ENCODE data around the gene IFNLR1. TPM values are rescaled to one million over a fixed set of nuclear protein-coding genes. Genes with fewer than 3 reads are reported as not detected.

IFNLR1 gene
- total and polyA plus RNA-seq, 2 donors (not counting 3 experiments of a cell fraction or from before 2014, with no cell fraction given): 0.01 TPM; not detected in 1

DNA sequence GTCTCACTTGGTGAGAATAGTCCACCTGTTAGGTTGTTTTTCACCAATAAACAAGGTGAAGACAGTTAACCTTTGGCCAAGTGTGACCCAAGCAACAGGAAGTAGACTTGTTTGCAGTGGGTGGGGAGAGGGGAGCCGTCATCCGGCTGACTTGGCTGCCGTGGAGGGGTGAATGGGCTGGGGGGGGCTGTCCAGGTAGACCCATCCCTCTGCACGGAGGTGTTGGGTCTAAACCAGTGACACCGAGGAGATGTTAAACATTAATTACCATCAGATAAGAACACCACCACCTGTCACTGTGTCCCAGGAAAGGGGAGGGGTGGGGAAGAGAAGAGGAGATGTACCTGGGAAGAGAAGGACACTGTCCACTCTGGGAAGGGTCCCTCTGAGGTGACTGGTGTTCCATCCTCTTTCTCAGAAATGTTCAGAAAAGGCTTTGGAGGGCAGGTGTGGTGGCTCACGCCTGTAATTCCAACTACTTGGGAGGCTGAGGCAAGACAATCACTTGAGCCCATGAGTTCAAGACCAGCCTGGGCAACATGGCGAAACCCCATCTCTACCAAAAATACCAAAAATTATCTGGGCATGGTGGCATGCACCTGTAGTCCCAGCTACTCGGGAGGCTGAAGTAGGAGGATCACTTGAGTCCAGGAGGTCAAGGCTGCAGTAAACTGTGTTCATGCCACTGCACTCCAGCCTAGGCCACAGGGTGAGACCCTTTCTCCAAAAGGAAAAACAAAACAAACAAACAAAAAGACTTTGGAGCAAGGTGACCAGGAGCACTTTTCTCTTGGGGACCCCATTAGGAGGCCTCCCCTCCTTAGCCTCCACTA, 68.5 kb downstream of the IFNLR1 start:
- Histone ChIP-seq H3K4me3 (replicated peaks in 1 of 3; ENCODE audit: insufficient read depth in 1 of 3, low read depth in 1 of 3, low read length in 3 of 3) (no peak overlapping the region), H3K9me3 (replicated peaks; ENCODE audit: control insufficient read depth, insufficient read depth, low read length) (no peaks in the 10 kb centered on the region), H3K79me2 (ENCODE audit: control insufficient read depth, insufficient read depth, low read length) (no peaks in the 10 kb centered on the region), H3K27me3 (ENCODE audit: control insufficient read depth in 2 of 2, insufficient read depth in 2 of 2, low read length in 2 of 2) (peaks cover 0 to 2% of the 10 kb centered on the region in 2 experiments), H3K27ac (ENCODE audit: insufficient read depth, low read depth, low read length) (no peak overlapping the region), H4K20me1 (replicated peaks; ENCODE audit: control insufficient read depth, extremely low read depth, insufficient read depth, low read length) (no peaks in the 10 kb centered on the region), H3K36me3 (ENCODE audit: control insufficient read depth in 2 of 2, extremely low read depth in 1 of 2, insufficient read depth in 2 of 2, low read length in 2 of 2) (no peaks in the 10 kb centered on the region), H2AFZ (ENCODE audit: low read depth, low read length) (no peak overlapping the region), H3K9ac (replicated peaks; ENCODE audit: extremely low read depth, insufficient read depth, low read length) (no peak overlapping the region), H3K4me1 (ENCODE audit: control insufficient read depth, extremely low read depth, insufficient read depth, low read length) (no peaks in the 10 kb centered on the region), H3K9me1 (replicated peaks; ENCODE audit: control insufficient read depth, extremely low read depth, insufficient read depth, low read length) (no peaks in the 10 kb centered on the region), H3K4me2 (ENCODE audit: insufficient read depth, low read length) (no peak overlapping the region)
- no peak for DNase-seq (ENCODE audit: low read depth, low spot score)
- FAIRE-seq: no peak
- ChIA-PET POLR2A (no interaction called here), CTCF (interaction anchor here (3.5 kb wide), 1 partner anchor 48 kb away, joined by 13 read pairs; no protein-coding TSS in a partner anchor)
- TF ChIP-seq FOS (IDR thresholded peaks at IDR 0.05; ENCODE audit: borderline replicate concordance, insufficient read depth, low read length): no peak
- TF ChIP-seq GATA2 (IDR thresholded peaks at IDR 0.05; ENCODE audit: insufficient read depth, insufficient read length, low read depth, low read length): no peak
- TF ChIP-seq, protein P1, sequence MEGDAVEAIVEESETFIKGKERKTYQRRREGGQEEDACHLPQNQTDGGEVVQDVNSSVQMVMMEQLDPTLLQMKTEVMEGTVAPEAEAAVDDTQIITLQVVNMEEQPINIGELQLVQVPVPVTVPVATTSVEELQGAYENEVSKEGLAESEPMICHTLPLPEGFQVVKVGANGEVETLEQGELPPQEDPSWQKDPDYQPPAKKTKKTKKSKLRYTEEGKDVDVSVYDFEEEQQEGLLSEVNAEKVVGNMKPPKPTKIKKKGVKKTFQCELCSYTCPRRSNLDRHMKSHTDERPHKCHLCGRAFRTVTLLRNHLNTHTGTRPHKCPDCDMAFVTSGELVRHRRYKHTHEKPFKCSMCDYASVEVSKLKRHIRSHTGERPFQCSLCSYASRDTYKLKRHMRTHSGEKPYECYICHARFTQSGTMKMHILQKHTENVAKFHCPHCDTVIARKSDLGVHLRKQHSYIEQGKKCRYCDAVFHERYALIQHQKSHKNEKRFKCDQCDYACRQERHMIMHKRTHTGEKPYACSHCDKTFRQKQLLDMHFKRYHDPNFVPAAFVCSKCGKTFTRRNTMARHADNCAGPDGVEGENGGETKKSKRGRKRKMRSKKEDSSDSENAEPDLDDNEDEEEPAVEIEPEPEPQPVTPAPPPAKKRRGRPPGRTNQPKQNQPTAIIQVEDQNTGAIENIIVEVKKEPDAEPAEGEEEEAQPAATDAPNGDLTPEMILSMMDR (IDR thresholded peaks at IDR 0.05; ENCODE audit: extremely low read depth in 1 of 2, insufficient read depth in 1 of 2, low read depth in 1 of 2, low read length in 2 of 2): no peak
- TF ChIP-seq, protein P2, sequence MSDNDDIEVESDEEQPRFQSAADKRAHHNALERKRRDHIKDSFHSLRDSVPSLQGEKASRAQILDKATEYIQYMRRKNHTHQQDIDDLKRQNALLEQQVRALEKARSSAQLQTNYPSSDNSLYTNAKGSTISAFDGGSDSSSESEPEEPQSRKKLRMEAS (IDR thresholded peaks at IDR 0.05; ENCODE audit: insufficient read depth, insufficient read length): no peak
- TF ChIP-seq POLR2AphosphoS5 (IDR thresholded peaks at IDR 0.05; ENCODE audit: insufficient read depth, low read depth, low read length): no peak
- TF ChIP-seq POLR2A (IDR thresholded peaks at IDR 0.05; ENCODE audit: low read depth, low read length): no peak
- TF ChIP-seq MYC (IDR thresholded peaks at IDR 0.05; ENCODE audit: low read depth, low read length): no peak
- TF ChIP-seq JUN (IDR thresholded peaks at IDR 0.05; ENCODE audit: borderline replicate concordance, insufficient read depth, insufficient read length, low read depth): no peak
- TF ChIP-seq EZH2 (IDR thresholded peaks at IDR 0.05; ENCODE audit: borderline replicate concordance, low read depth, low read length, severe bottlenecking): no peak
- intact Hi-C loops (cut with micrococcal nuclease): no loop called here
- BruUV-seq (replicated peaks): no TSS peak
- dilution Hi-C loops (cut with MboI; ENCODE audit: extremely low pct_ligation_motif_present, low sequenced_read_pairs): no loop called here

All from endothelial cell of umbilical vein (primary cell).